IMR-90 (cell line): ENCODE data around the gene GLIS1. TPM values are rescaled to one million over a fixed set of nuclear protein-coding genes. Genes with fewer than 3 reads are reported as not detected.

Experiments
- ATAC-seq: fragments of 200-7000 bp; cut with Tn5 transposase; 2 replicates; pipeline ENCODE4 v1.9.1; 2020; ENCODE audit warnings: low read depth, mild to moderate bottlenecking, moderate library complexity
- BruUV-seq: library from RNA; stranded (reverse); fragments of 400-500 nt; replicated peaks from 2 replicates; lab custom pipeline; 2021; lab: Mats Ljungman, UMichigan
- CTCF ChIA-PET: fragments of 300-600 bp; formaldehyde crosslinking; extraction: SDS; loops from one replicate; lab custom pipeline; 2021; ENCODE audit warnings: antibody characterized with exemption; lab: Yijun Ruan, JAX
- POLR2A ChIA-PET: fragments of 300-600 bp; sonication (Branson Sonifier 250); formaldehyde crosslinking; loops from one replicate; lab custom pipeline; 2022; ENCODE audit warnings: antibody characterized with exemption; ENCODE audit not compliant: unreplicated experiment; lab: Charles Lee
- DNase-seq: peaks from one replicate; pipeline ENCODE4 v3.0.0; 2013
- H2AFZ ChIP-seq: replicated peaks from 2 replicates; pipeline ENCODE3; 2013; ENCODE audit warnings: low read length, mild to moderate bottlenecking; ENCODE audit not compliant: poor library complexity
- H2AK5ac ChIP-seq: 2 replicates; pipeline ENCODE4 v1.6.1; 2013; ENCODE audit warnings: low read depth, low read length, inconsistent platforms
- H2AK9ac ChIP-seq: replicated peaks from 2 replicates; pipeline ENCODE3; 2013; ENCODE audit warnings: mild to moderate bottlenecking, low read depth, low read length, moderate library complexity; ENCODE audit not compliant: poor library complexity
- H2BK120ac ChIP-seq: 2 replicates; pipeline ENCODE4 v1.6.1; 2013; ENCODE audit warnings: low read depth, low read length, inconsistent platforms
- H2BK15ac ChIP-seq: 3 replicates; pipeline ENCODE4 v1.6.1; 2013; ENCODE audit warnings: low read depth, low read length, inconsistent platforms
- H2BK20ac ChIP-seq: 2 replicates; pipeline ENCODE4 v1.6.1; 2013; ENCODE audit warnings: low read depth, mild to moderate bottlenecking, inconsistent platforms, low read length, moderate library complexity
- H2BK5ac ChIP-seq: 2 replicates; pipeline ENCODE4 v1.6.1; 2013; ENCODE audit warnings: mild to moderate bottlenecking, low read depth, low read length, inconsistent platforms; ENCODE audit not compliant: poor library complexity, severe bottlenecking
- H3K14ac ChIP-seq: replicated peaks from 2 replicates; pipeline ENCODE4 v1.6.1; 2013; ENCODE audit warnings: low read depth, low read length, inconsistent platforms
- H3K18ac ChIP-seq: 2 replicates; pipeline ENCODE4 v1.6.1; 2013; ENCODE audit warnings: low read depth, low read length, control low read depth
- H3K23ac ChIP-seq: 2 replicates; pipeline ENCODE4 v1.6.1; 2013; ENCODE audit warnings: low read depth, low read length, inconsistent platforms
- H3K27ac ChIP-seq: 2 replicates; pipeline ENCODE4 v1.5.1; 2013; ENCODE audit warnings: mild to moderate bottlenecking, control low read depth, low read length; ENCODE audit not compliant: insufficient read depth
- H3K27me3 ChIP-seq: 2 replicates; pipeline ENCODE4 v1.6.1; 2013; ENCODE audit warnings: low read length; ENCODE audit not compliant: control insufficient read depth, insufficient read depth
- H3K36me3 ChIP-seq: 2 replicates; pipeline ENCODE4 v1.6.1; 2013; ENCODE audit warnings: low read length, mixed read lengths; ENCODE audit not compliant: control insufficient read depth, insufficient read depth
- H3K4ac ChIP-seq: 2 replicates; pipeline ENCODE4 v1.6.1; 2013; ENCODE audit warnings: low read depth, low read length, inconsistent platforms
- H3K4me1 ChIP-seq: 2 replicates; pipeline ENCODE4 v1.6.1; 2013; ENCODE audit warnings: low read length, mixed read lengths; ENCODE audit not compliant: control insufficient read depth, insufficient read depth
- H3K4me2 ChIP-seq: 2 replicates; pipeline ENCODE4 v1.6.1; 2013; ENCODE audit warnings: low read depth, mild to moderate bottlenecking, control low read depth, low read length, moderate library complexity
- H3K4me3 ChIP-seq: 2 replicates; pipeline ENCODE4 v1.5.1; 2013; ENCODE audit warnings: low read depth, mild to moderate bottlenecking, control low read depth, low read length, moderate library complexity; ENCODE audit not compliant: insufficient read depth
- H3K56ac ChIP-seq: 2 replicates; pipeline ENCODE4 v1.6.1; 2013; ENCODE audit warnings: low read length, inconsistent platforms; ENCODE audit not compliant: insufficient read depth; ENCODE audit errors: extremely low read depth
- H3K79me1 ChIP-seq, 2 experiments: 2 replicates each; pipeline ENCODE4 v1.6.1; 2013; ENCODE audit warnings: low read length in 2 of 2, inconsistent platforms in 1 of 2, low read depth in 1 of 2
- H3K9ac ChIP-seq: 2 replicates; pipeline ENCODE4 v1.6.1; 2013; ENCODE audit warnings: low read depth, low read length, control low read depth
- H3K9me1 ChIP-seq: 2 replicates; pipeline ENCODE4 v1.6.1; 2013; ENCODE audit warnings: low read length, inconsistent platforms; ENCODE audit not compliant: insufficient read depth
- H3K9me3 ChIP-seq: 2 replicates; pipeline ENCODE4 v1.6.1; 2013; ENCODE audit warnings: low read length; ENCODE audit not compliant: control insufficient read depth, insufficient read depth
- H4K20me1 ChIP-seq: 2 replicates; pipeline ENCODE4 v1.6.1; 2013; ENCODE audit warnings: low read length, inconsistent platforms; ENCODE audit not compliant: insufficient read depth
- H4K5ac ChIP-seq: 2 replicates; pipeline ENCODE4 v1.6.1; 2013; ENCODE audit warnings: mild to moderate bottlenecking, low read depth, low read length, control low read depth
- H4K8ac ChIP-seq, 2 experiments: 2 replicates each; pipeline ENCODE4 v1.6.1; 2013; ENCODE audit warnings: low read depth in 2 of 2, low read length in 2 of 2, control low read depth in 1 of 2, inconsistent platforms in 1 of 2
- H4K91ac ChIP-seq: 2 replicates; pipeline ENCODE4 v1.6.1; 2013; ENCODE audit warnings: low read depth, low read length, inconsistent platforms; ENCODE audit not compliant: insufficient read depth
- CTCF ChIP-seq: conservative IDR thresholded peaks from 2 replicates; pipeline ENCODE4 v1.5.1; 2012; ENCODE audit warnings: mild to moderate bottlenecking, low read depth, low read length, improper control_type of control experiment
- NFE2L2 ChIP-seq: fragments of 150-350 bp; IDR thresholded peaks from 2 replicates; pipeline ENCODE4 v1.6.1; 2016; ENCODE audit warnings: low read depth, mild to moderate bottlenecking, low read length
- WGBS, 2 experiments: methylation state at CpG; one replicate each; pipeline versions ENCODE4 v1.1.5 to v1.1.7; 2013; ENCODE audit warnings: missing lambda C conversion rate in 2 of 2; ENCODE audit not compliant: insufficient read length in 1 of 2; ENCODE audit errors: extremely low coverage in 2 of 2; 5-methylcytosine and 5-hydroxymethylcytosine counted together
- dilution Hi-C: fragments of 300-500 bp; cut with HindIII; formaldehyde crosslinking; loops from one replicate; pipeline ENCODE4 v1.14.3; 2018; ENCODE audit warnings: low sequenced_read_pairs; ENCODE audit not compliant: unreplicated experiment
- in situ Hi-C: fragments of 300-500 bp; cut with MboI; formaldehyde crosslinking; loops from 3 replicates; pipeline ENCODE4 v1.14.3; 2019; ENCODE audit warnings: low sequenced_read_pairs, inconsistent platforms, mixed read lengths
- intact Hi-C: fragments of 100-400 bp; cut with micrococcal nuclease; formaldehyde crosslinking; loops from 2 replicates; pipeline ENCODE4 v1.10.0; 2022
- polyA plus RNA-seq, 3 experiments: library from polyadenylated mRNA; depleted of rRNA; stranded (reverse); fragments of >200 nt; gene quantifications; 2 replicates each; pipeline ENCODE4 v1.2.3, GENCODE V29; 2012; ENCODE audit warnings: low replicate concordance in 1 of 3
- total RNA-seq: library from RNA; depleted of rRNA; stranded (reverse); fragments of >200 nt; gene quantifications from 2 replicates; pipeline ENCODE4 v1.2.3, GENCODE V29; 2012

GLIS1 gene
- total and polyA plus RNA-seq, 2 of the 4 experiments (the other 2 are of a cell fraction): 0.18 to 2.3 TPM

- no peak overlapping the region for H2AFZ ChIP-seq
- TF ChIP-seq NFE2L2 (no peak), CTCF (no peak)
- dilution Hi-C loops: no loop called here
- WGBS, 2 experiments: 100% methylated on average over 1 of the region's 5 CpGs; no CpG with 5 or more reads in 1 of the 2 experiments
- H3K18ac ChIP-seq: no peak overlapping the region
- no peak overlapping the region for H2BK5ac ChIP-seq
- no peak overlapping the region for H3K4ac ChIP-seq
- no peak overlapping the region for H3K23ac ChIP-seq
- no peak overlapping the region for H4K91ac ChIP-seq
- no peaks in the 10 kb centered on the region for H3K36me3 ChIP-seq
- ATAC-seq (no peak), DNase-seq (no peak)
- no peak overlapping the region for H3K27ac ChIP-seq
- H2BK20ac ChIP-seq: no peak overlapping the region
- no peak overlapping the region for H4K8ac ChIP-seq
- H3K4me2 ChIP-seq: no peak overlapping the region
- H2BK120ac ChIP-seq: no peak overlapping the region
- no peak overlapping the region for H3K56ac ChIP-seq
- intact Hi-C loops: no loop called here
- in situ Hi-C loops: no loop called here
- no peak overlapping the region for H4K5ac ChIP-seq
- POLR2A ChIA-PET: no interaction called here
- peaks cover 25% of the 10 kb centered on the region; the same call in 1 of the 2 replicates for H3K9me1 ChIP-seq
- H4K20me1 ChIP-seq: peaks cover 35% of the 10 kb centered on the region
- peaks cover 0 to 16% of the 10 kb centered on the region in 2 experiments; a peak in 2 of 4 replicates for H3K79me1 ChIP-seq
- H2BK15ac ChIP-seq: no peak overlapping the region
- H3K27me3 ChIP-seq: no peaks in the 10 kb centered on the region
- H3K9ac ChIP-seq: no peak overlapping the region
- no TSS peak for BruUV-seq
- H3K4me3 ChIP-seq: no peak overlapping the region
- peaks cover 8% of the 10 kb centered on the region for H3K4me1 ChIP-seq
- no peak overlapping the region for H3K14ac ChIP-seq
- H3K9me3 ChIP-seq: no peaks in the 10 kb centered on the region
- no peak overlapping the region for H2AK5ac ChIP-seq
- H2AK9ac ChIP-seq: no peak overlapping the region
- CTCF ChIA-PET: no interaction called here
Observed at GRCh38 chr1:53622531-53622930, 116.4 kb downstream of the GLIS1 start.
